ENCODE results near the gene TNFRSF25. TPM values are rescaled to one million over a fixed set of nuclear protein-coding genes. Genes with fewer than 3 reads are reported as not detected.

Gene TNFRSF25
- total RNA-seq, 1 experiment from 2014 or later = 19.4 TPM

DNA sequence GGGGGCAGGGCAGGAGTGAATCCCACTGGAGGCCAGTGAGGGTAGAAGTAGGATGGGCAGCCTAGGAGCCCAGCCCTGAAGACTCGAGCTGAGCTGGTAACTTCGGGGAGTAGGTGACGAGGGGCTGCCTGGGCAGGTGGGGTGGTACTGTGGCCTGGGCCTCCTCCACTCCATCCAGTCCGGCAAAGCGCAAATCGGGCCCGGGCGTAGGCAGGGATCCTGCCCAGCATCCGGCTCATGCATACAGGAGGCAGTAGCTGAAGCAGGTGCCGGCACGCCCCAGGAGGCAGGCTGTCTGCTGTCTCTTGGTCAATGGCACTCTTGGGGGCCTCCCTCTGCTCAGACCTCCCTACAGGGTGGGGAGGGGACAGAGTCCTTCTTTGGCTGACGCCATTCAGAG is 1.3 kb upstream of the TNFRSF25 start:
- H3K4me3 Mint-ChIP-seq = no peak overlapping the region
- Histone ChIP-seq H2BK15ac (ENCODE audit: low read depth, low read length) (no peak overlapping the region), H4K20me1 (ENCODE audit: control insufficient read depth, insufficient read depth, insufficient read length) (no peaks in the 10 kb centered on the region), H4K8ac (replicated peaks; ENCODE audit: insufficient read length, low read depth, low read length) (no peak overlapping the region), H2BK5ac (ENCODE audit: insufficient read length, low read length) (no peak overlapping the region), H3K4me2 (ENCODE audit: insufficient read depth, insufficient read length, low read length) (no peak overlapping the region), H3K4ac (ENCODE audit: low read depth, low read length) (no peak overlapping the region), H3K56ac (ENCODE audit: insufficient read length, low read depth, low read length) (no peak overlapping the region), H2BK20ac (ENCODE audit: low read depth, low read length, poor library complexity, severe bottlenecking) (no peak overlapping the region), H4K91ac (ENCODE audit: insufficient read length, low read depth, low read length) (no peak overlapping the region), H3K79me2 (ENCODE audit: insufficient read depth, low read length) (no peaks in the 10 kb centered on the region), H2AK5ac (ENCODE audit: insufficient read length, low read length) (no peak overlapping the region), H3K4me1 (ENCODE audit: insufficient read depth, low read length) (no peaks in the 10 kb centered on the region; the same call in 1 of the 2 replicates), H3T11ph (ENCODE audit: low read length) (no peak overlapping the region), H2AFZ (ENCODE audit: low read length) (no peak overlapping the region), H3K23me2 (ENCODE audit: insufficient read length, low read depth, low read length, poor library complexity, severe bottlenecking) (no peaks in the 10 kb centered on the region), H3K23ac (ENCODE audit: insufficient read length, low read depth, low read length) (no peak overlapping the region), H3K27me3 (ENCODE audit: insufficient read depth, low read length) (no peaks in the 10 kb centered on the region), H3K9me3 (ENCODE audit: control insufficient read depth, low read depth, low read length) (no peaks in the 10 kb centered on the region), H3K18ac (ENCODE audit: insufficient read length, low read depth, low read length) (no peak overlapping the region), H2BK120ac (ENCODE audit: low read depth, low read length, poor library complexity, severe bottlenecking) (no peak overlapping the region), H2BK12ac (ENCODE audit: insufficient read length, low read depth, low read length) (no peak overlapping the region), H4K5ac (ENCODE audit: insufficient read length, low read depth, low read length) (no peak overlapping the region), H3K9ac (ENCODE audit: extremely low read depth, insufficient read length, low read length) (no peak overlapping the region), H3K79me1 (ENCODE audit: insufficient read depth, low read depth, low read length, poor library complexity, severe bottlenecking) (no peaks in the 10 kb centered on the region), H3K27ac (ENCODE audit: insufficient read length, low read depth, low read length) (no peak overlapping the region), H3K14ac (ENCODE audit: insufficient read depth, low read length) (no peak overlapping the region)
- TF ChIP-seq CTCF (conservative IDR thresholded peaks at IDR 0.05) = no peak
- no CpG with 5 or more reads among the region's 12 CpGs for WGBS (ENCODE audit: extremely low coverage, insufficient read length, low lambda C conversion rate)
- no peaks in the 10 kb centered on the region; the same call in 1 of the 2 replicates for H3K27me3 Mint-ChIP-seq (ENCODE audit: low read depth)
- H3K27ac Mint-ChIP-seq = no peak overlapping the region
- H3K36me3 Mint-ChIP-seq (ENCODE audit: insufficient read depth in 1 of 3, low read depth in 3 of 3) = peaks cover 11 to 53% (median 49%) of the 10 kb centered on the region in 3 experiments; a peak in 6 of 7 replicates
- no peak for DNase-seq
- no peaks in the 10 kb centered on the region for H3K9me3 Mint-ChIP-seq
- peaks cover 3 to 17% of the 10 kb centered on the region in 2 experiments; a peak in 3 of 4 replicates for H3K4me1 Mint-ChIP-seq

Data from H9 (cell line).